Islet precursor cell (in vitro differentiated cells): ENCODE data around the gene PTPN5.
"Not testable (repeated sequence)": the region's sequence is repeated elsewhere in the genome, so short reads cannot be mapped to it uniquely, and the experiment has no call there.

ENCODE experiments used
- DNase-seq: peaks from one replicate; pipeline ENCODE4 v3.0.0-alpha.2; 2018

PTPN5 gene

GRCh38 chr11:18706330-18707243, 85.0 kb downstream of the PTPN5 start:
- no peak for DNase-seq

GRCh38 chr11:18705651-18706281, 85.8 kb downstream of the PTPN5 start:
- peak; percentile 48 for DNase-seq

- no peak for DNase-seq
These were observed 86.9 kb downstream of the PTPN5 start for GRCh38 chr11:18704698-18705097.

- no peak for DNase-seq
These were observed 87.5 kb downstream of the PTPN5 start for GRCh38 chr11:18704045-18704645.

GRCh38 chr11:18703001-18703763, 88.4 kb downstream of the PTPN5 start:
- DNase-seq = no peak

GRCh38 chr11:18701614-18702216, 89.9 kb downstream of the PTPN5 start:
- DNase-seq = no peak

GRCh38 chr11:18700872-18701271, 90.7 kb downstream of the PTPN5 start:
- DNase-seq = no peak

- DNase-seq = no peak
These were observed 91.2 kb downstream of the PTPN5 start for GRCh38 chr11:18700375-18700774.

GRCh38 chr11:18699848-18700261, 91.7 kb downstream of the PTPN5 start:
- DNase-seq = no peak

GRCh38 chr11:18699269-18699596, 92.4 kb downstream of the PTPN5 start:
- no peak for DNase-seq

- peak; percentile 97 for DNase-seq
These were observed 93.0 kb downstream of the PTPN5 start, which contains the start of gene TMEM86A for GRCh38 chr11:18698341-18699268. Gene TMEM86A (plus strand): TSS chr11:18698779. CDS start chr11:18698887, 108 bp downstream.

- no peak for DNase-seq
These were observed 94.0 kb downstream of the PTPN5 start for GRCh38 chr11:18697576-18697975.

- DNase-seq = no peak
These were observed 94.9 kb downstream of the PTPN5 start for GRCh38 chr11:18696638-18697225.

GRCh38 chr11:18692941-18693760, 98.4 kb downstream of the PTPN5 start:
- DNase-seq = no peak

- not testable (repeated sequence) for DNase-seq
These were observed 100.0 kb downstream of the PTPN5 start for GRCh38 chr11:18691467-18692140.

GRCh38 chr11:18684267-18684666, 107.3 kb downstream of the PTPN5 start:
- peak; percentile 4 for DNase-seq

GRCh38 chr11:18682466-18682865, 109.1 kb downstream of the PTPN5 start:
- no peak for DNase-seq

GRCh38 chr11:18681949-18682348, 109.6 kb downstream of the PTPN5 start:
- not testable (repeated sequence) for DNase-seq
